Measurements from ENCODE around the gene TSEN15. TPM values are rescaled to one million over a fixed set of nuclear protein-coding genes. Genes with fewer than 3 reads are reported as not detected.
A peak's percentile ranks its signal among the peaks of the same experiment; 100 is the strongest.

The TSEN15 gene
- total and polyA plus RNA-seq, 9 of the 15 experiments (the other 6 are each of a cell fraction or from before 2014, with no cell fraction given): 25.6 to 121 (median 91.3) TPM

DNA sequence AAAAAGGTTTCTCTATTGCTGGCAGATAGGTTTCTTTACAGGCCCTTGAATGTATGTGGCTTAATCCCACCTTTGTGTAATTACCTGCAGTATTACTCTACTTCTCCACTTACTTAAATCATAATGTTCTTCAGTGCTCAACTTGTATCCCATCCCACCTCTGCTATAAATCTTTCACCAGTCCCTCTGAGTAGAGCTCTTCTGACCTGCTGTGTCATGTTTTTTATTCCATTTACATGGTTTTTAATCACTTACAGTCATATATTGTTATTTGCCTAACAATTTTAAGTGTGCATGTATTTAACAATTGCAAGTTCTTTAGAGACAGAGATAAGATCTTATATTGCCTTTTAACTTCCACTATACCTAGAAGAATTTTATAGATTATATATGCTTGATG, 2.4 kb downstream of the TSEN15 start (continued):
- no peak for TF ChIP-seq DACH1 (IDR thresholded peaks at IDR 0.05; ENCODE audit: partially characterized antibody)
- TF ChIP-seq, protein P1, sequence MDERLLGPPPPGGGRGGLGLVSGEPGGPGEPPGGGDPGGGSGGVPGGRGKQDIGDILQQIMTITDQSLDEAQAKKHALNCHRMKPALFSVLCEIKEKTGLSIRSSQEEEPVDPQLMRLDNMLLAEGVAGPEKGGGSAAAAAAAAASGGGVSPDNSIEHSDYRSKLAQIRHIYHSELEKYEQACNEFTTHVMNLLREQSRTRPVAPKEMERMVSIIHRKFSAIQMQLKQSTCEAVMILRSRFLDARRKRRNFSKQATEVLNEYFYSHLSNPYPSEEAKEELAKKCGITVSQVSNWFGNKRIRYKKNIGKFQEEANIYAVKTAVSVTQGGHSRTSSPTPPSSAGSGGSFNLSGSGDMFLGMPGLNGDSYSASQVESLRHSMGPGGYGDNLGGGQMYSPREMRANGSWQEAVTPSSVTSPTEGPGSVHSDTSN (CRISPR knock-in tag; IDR thresholded peaks at IDR 0.05; ENCODE audit: low read depth): no peak
- TF ChIP-seq, protein P1 (tag; conservative IDR thresholded peaks at IDR 0.05; ENCODE audit: low read depth): peak; percentile 75
- TF ChIP-seq NR2C1 (IDR thresholded peaks at IDR 0.05): no peak
- no peak for TF ChIP-seq NR2C1 (tag; IDR thresholded peaks at IDR 0.05)
- TF ChIP-seq HDAC3 (IDR thresholded peaks at IDR 0.05; ENCODE audit: borderline replicate concordance, partially characterized antibody): no peak
- TF ChIP-seq ZNF316 (IDR thresholded peaks at IDR 0.05): peak; percentile 19; the same call in 1 of the 2 replicates
- TF ChIP-seq, protein P2, sequence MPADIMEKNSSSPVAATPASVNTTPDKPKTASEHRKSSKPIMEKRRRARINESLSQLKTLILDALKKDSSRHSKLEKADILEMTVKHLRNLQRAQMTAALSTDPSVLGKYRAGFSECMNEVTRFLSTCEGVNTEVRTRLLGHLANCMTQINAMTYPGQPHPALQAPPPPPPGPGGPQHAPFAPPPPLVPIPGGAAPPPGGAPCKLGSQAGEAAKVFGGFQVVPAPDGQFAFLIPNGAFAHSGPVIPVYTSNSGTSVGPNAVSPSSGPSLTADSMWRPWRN (IDR thresholded peaks at IDR 0.05; ENCODE audit: low read depth): no peak
- TF ChIP-seq ZBTB8A (IDR thresholded peaks at IDR 0.05; ENCODE audit: partially characterized antibody): no peak

Data from K562 (cell line).